H1 (cell line): ENCODE measurements around the gene NBEA. TPM values are rescaled to one million over a fixed set of nuclear protein-coding genes. Genes with fewer than 3 reads are reported as not detected.

Source experiments
- GABPA ChIP-seq: IDR thresholded peaks from 2 replicates; pipeline ENCODE4 v1.6.1; 2011; ENCODE audit warnings: mild to moderate bottlenecking, low read length, moderate library complexity, borderline replicate concordance; ENCODE audit not compliant: insufficient read depth
- HDAC2 ChIP-seq, 2 experiments: fragments of 300-600 bp in 1 of 2; sonication (generic) in 1 of 2; IDR thresholded peaks; 2 replicates each; pipeline ENCODE4 v1.6.1; 2011 to 2012; ENCODE audit warnings: low read depth in 2 of 2, low read length in 2 of 2, mild to moderate bottlenecking in 2 of 2, moderate library complexity in 2 of 2, borderline replicate concordance in 1 of 2, inconsistent platforms in 1 of 2
- RAD21 ChIP-seq, 2 experiments: IDR thresholded peaks in 1 of 2; conservative IDR thresholded peaks in 1 of 2; 2 replicates each; pipeline ENCODE4 v1.6.1; 2011; ENCODE audit warnings: low read depth in 2 of 2, low read length in 2 of 2, improper control_type of control experiment in 1 of 2, inconsistent platforms in 1 of 2, mild to moderate bottlenecking in 1 of 2, moderate library complexity in 1 of 2
- SP1 ChIP-seq: IDR thresholded peaks from 2 replicates; pipeline ENCODE4 v1.6.1; 2011; ENCODE audit warnings: low read depth, low read length
- YY1 ChIP-seq: IDR thresholded peaks from 2 replicates; pipeline ENCODE4 v1.6.1; 2011; ENCODE audit warnings: low read depth, mild to moderate bottlenecking, low read length
- polyA plus RNA-seq, 7 experiments: library from polyadenylated mRNA; depleted of rRNA in 3 of 7; stranded (reverse) in 5 of 7; unstranded in 2 of 7; fragments of >200 nt in 5 of 7; fragments of 200-250 nt in 2 of 7; gene quantifications; 1 replicate in 5 of 7; 2 replicates in 1 of 7; 4 replicates in 1 of 7; pipeline versions ENCODE4 v1.2.1 to v1.2.3, GENCODE V29; 2011 to 2013; ENCODE audit warnings: missing spikeins in 2 of 7, mixed read lengths in 2 of 7
- total RNA-seq: library from RNA; stranded (reverse); fragmentation: NEBNext Ultra II Directional; extraction: Animal tissue kit (Norgen Biotek cat#: 25700); gene quantifications from 2 replicates; pipeline ENCODE4 v1.2.1, GENCODE V29; 2021

NBEA gene
- total and polyA plus RNA-seq, 2 of the 8 experiments (the other 6 are each of a cell fraction or from before 2014, with no cell fraction given), result 14.2 to 21.5 TPM

DNA sequence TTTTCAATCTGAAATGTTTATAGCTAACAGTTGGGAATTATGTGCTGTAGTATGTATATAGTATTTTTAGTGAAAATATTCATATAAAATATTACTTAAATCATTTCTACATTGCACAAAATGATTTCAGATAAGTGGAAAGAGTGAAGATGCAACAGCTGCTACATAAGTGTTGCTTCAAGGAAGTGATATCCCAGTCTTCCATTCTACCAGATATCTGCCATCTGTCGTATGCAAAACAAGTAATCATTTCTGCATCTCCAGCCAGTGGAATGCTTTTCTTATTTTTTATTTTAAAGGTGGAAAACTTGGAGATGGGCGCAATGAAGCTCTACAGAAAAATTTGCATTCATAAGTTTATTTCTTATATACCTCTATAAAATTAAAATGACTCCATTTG, 687.0 kb downstream of the NBEA start (continued):
- TF ChIP-seq SP1, result no peak
- TF ChIP-seq YY1, result no peak
- no peak for TF ChIP-seq HDAC2 (IDR thresholded peaks at IDR 0.05; ENCODE audit: borderline replicate concordance in 1 of 2, low read depth in 2 of 2, low read length in 2 of 2)
- no peak for TF ChIP-seq RAD21 (IDR thresholded peaks at IDR 0.05 in 1 of 2, conservative IDR thresholded peaks at IDR 0.05 in 1 of 2; ENCODE audit: low read depth in 2 of 2, low read length in 2 of 2)
- TF ChIP-seq GABPA, result no peak
